Naive B cell (primary cell): ENCODE measurements around the gene DNAJB2. TPM values are rescaled to one million over a fixed set of nuclear protein-coding genes. Genes with fewer than 3 reads are reported as not detected.
A peak's percentile ranks its signal among the peaks of the same experiment; 100 is the strongest.
"Not testable (repeated sequence)": the region's sequence is repeated elsewhere in the genome, so short reads cannot be mapped to it uniquely, and the experiment has no call there.

Experiments
- ATAC-seq, 2 donors: fragments of 150-1000 bp; cut with Tn5 transposase; 2 replicates each; pipeline ENCODE4 v1.10.0; 2021; ENCODE audit warnings: low read depth in 2 of 2, mild to moderate bottlenecking in 2 of 2, moderate library complexity in 2 of 2
- DNase-seq: peaks from one replicate; pipeline ENCODE4 v3.0.0; 2022
- H3K27ac Mint-ChIP-seq, 6 donors: one replicate each; pipeline ENCODE4 v1.8.0; 2020 to 2022; ENCODE audit warnings: mild to moderate bottlenecking in 6 of 6, mixed read lengths in 6 of 6, moderate library complexity in 5 of 6, inconsistent platforms in 2 of 6
- H3K27me3 Mint-ChIP-seq, 3 donors: one replicate each; pipeline ENCODE4 v1.8.0; 2021 to 2022; ENCODE audit warnings: mixed read lengths in 3 of 3, mild to moderate bottlenecking in 1 of 3
- H3K36me3 Mint-ChIP-seq, 2 donors: one replicate each; pipeline ENCODE4 v1.8.0; 2020 to 2022; ENCODE audit warnings: mixed read lengths in 2 of 2, inconsistent platforms in 1 of 2, mild to moderate bottlenecking in 1 of 2
- H3K4me1 Mint-ChIP-seq, 3 donors: one replicate each; pipeline ENCODE4 v1.8.0; 2020 to 2022; ENCODE audit warnings: mixed read lengths in 3 of 3, inconsistent platforms in 1 of 3, mild to moderate bottlenecking in 1 of 3, moderate library complexity in 1 of 3
- H3K4me3 Mint-ChIP-seq, 8 donors: one replicate each; pipeline ENCODE4 v1.8.0; 2020 to 2022; ENCODE audit warnings: mild to moderate bottlenecking in 8 of 8, mixed read lengths in 8 of 8, moderate library complexity in 8 of 8, inconsistent platforms in 2 of 8
- H3K9me3 Mint-ChIP-seq, 7 donors: one replicate each; pipeline ENCODE4 v1.8.0; 2020 to 2022; ENCODE audit warnings: mixed read lengths in 7 of 7, mild to moderate bottlenecking in 5 of 7, inconsistent platforms in 2 of 7, moderate library complexity in 1 of 7
- polyA plus RNA-seq, 6 donors: library from polyadenylated mRNA; unstranded; fragments of 300-500 nt; fragmentation: Illumina TruSeq; gene quantifications; one replicate each; pipeline ENCODE4 v1.2.3, GENCODE V29; 2021; ENCODE audit warnings: low read depth in 6 of 6

DNAJB2 gene
- polyA plus RNA-seq, 6 donors from 2014 or later, result 1.1 to 12.9 (median 8.8) TPM

- ATAC-seq, result no peak
- Mint-ChIP-seq H3K27me3 (no peaks in the 10 kb centered on the region), H3K36me3 (peaks cover 0 to 7% of the 10 kb centered on the region in 2 donors), H3K9me3 (no peaks in the 10 kb centered on the region), H3K27ac (peak overlapping the region in 5 of 6 donors; percentile 59 to 94 (median 93)), H3K4me3 (peak overlapping the region; percentile 78 to 95 (median 91)), H3K4me1 (peaks cover 57 to 84% (median 79%) of the 10 kb centered on the region in 3 donors)
- DNase-seq, result no peak
Measured at GRCh38 chr2:219250049-219250781, 29.0 kb upstream of the DNAJB2 start.

DNA sequence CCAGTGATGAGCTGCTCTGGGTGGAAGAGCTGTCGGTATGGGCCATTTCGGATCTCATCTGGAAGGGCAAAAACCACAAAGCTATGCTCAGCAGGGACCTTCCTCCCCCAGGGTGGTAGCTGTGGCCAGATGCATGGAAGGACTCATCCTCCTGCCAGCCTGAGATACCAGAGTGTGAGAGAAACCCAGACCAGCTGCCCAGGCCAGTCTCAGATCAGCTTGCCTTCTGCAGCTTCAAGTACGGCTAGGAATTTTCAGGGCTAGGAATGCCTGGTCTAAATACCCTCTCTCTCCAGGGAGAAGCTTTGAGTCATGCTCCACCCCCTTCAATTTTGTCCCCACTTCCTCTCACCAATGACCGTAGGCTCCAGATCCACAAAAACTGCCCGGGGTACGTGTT lies 27.5 kb upstream of the DNAJB2 start:
- Mint-ChIP-seq H3K27me3 (no peaks in the 10 kb centered on the region), H3K4me3 (peak overlapping the region; percentile 78 to 95 (median 90)), H3K4me1 (peaks cover 60 to 75% (median 74%) of the 10 kb centered on the region in 3 donors), H3K36me3 (peaks cover 0 to 7% of the 10 kb centered on the region in 2 donors), H3K27ac (peak overlapping the region in 4 of 6 donors; percentile 12 to 97 (median 84)), H3K9me3 (no peaks in the 10 kb centered on the region)
- ATAC-seq (no peak), DNase-seq (no peak)

GRCh38 chr2:219252084-219252483 lies 27.1 kb upstream of the DNAJB2 start:
- Mint-ChIP-seq H3K4me1 (peaks cover 60 to 71% (median 70%) of the 10 kb centered on the region in 3 donors), H3K9me3 (no peaks in the 10 kb centered on the region), H3K36me3 (peaks cover 0 to 7% of the 10 kb centered on the region in 2 donors), H3K27ac (peak overlapping the region in 4 of 6 donors; percentile 12 to 97 (median 84)), H3K4me3 (peak overlapping the region; percentile 78 to 95 (median 90)), H3K27me3 (no peaks in the 10 kb centered on the region)
- DNase-seq, result no peak
- ATAC-seq, result no peak

DNA sequence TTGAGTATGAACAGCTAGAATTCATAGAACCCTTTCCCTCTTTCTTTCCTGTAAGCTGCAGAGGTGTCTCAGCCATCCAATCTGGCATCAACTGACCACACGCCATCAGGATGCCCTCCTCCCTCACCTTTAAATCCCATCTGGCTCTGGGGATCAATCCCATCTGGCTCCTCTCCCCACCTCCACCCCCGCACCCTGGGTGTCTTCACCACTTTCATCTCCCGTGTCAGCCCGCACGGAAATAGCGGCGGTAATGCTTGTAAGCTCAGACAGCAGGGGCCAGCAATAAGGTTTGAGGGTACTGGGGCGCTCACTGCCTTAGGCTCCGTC lies 26.6 kb upstream of the DNAJB2 start:
- no peak for ATAC-seq
- Mint-ChIP-seq H3K27ac (peak overlapping the region; percentile 74 to 97 (median 88)), H3K27me3 (no peaks in the 10 kb centered on the region), H3K4me1 (peaks cover 58 to 66% (median 66%) of the 10 kb centered on the region in 3 donors), H3K4me3 (peak overlapping the region; percentile 78 to 95 (median 90)), H3K9me3 (no peaks in the 10 kb centered on the region), H3K36me3 (peaks cover 0 to 7% of the 10 kb centered on the region in 2 donors)
- no peak for DNase-seq

GRCh38 chr2:219252900-219253752 lies 26.0 kb upstream of the DNAJB2 start, which contains the start of gene TUBA4B:
TUBA4B (plus strand) TSS chr2:219253243; CDS start chr2:219253408, 165 bp downstream.
- Mint-ChIP-seq H3K4me3 (peak within 1 kb of the TSS; percentile 78 to 95 (median 90)), H3K36me3 (peaks cover 0 to 7% of the 10 kb centered on the region in 2 donors), H3K27me3 (no peaks in the 10 kb centered on the region), H3K4me1 (peaks cover 52 to 60% (median 60%) of the 10 kb centered on the region in 3 donors), H3K27ac (peak within 1 kb of the TSS; percentile 85 to 97 (median 92)), H3K9me3 (no peaks in the 10 kb centered on the region)
- peak; percentile 50 for DNase-seq
- peak; percentile 27 to 32 for ATAC-seq

DNA sequence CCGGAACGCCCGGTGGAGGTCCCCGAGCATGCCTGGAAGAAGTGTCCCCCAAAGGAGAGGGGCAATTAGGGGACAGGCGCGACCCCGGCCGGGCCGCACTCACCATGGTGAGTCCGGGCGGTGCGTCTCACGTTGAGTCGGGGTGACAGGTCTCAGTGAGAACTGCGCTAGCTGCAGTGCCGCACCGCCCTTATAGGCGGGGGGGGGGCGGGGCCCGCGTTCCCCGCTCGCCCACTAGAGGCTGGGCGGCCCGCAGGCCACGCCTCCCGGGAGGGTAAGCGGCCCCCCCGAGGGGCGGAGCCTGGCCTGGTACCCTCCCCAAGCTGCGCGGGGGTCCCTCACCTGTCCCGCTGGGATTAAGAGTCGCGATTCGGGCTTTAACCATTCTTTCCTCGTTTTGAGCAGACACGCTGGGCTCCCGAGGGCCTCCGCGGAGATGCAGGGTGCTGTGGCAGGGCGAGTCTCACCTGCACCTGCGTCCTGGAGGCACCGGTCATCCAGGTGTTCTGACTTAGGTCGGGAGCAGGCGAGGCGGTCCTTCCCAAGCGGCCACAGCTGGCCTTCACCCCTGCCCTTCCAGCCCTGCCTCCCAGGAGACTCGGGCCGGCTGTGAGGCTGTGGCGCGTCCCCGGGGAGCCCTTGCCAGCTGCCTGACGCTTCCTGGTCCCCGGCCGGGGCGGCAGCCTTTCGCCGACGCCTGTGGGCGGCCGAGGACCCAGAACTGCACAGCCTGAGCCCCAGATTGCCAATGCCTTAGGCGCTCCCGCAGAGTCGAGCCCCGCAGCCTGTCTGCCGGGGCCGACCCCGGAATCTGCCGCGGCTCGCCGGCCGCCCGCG lies 25.2 kb upstream of the DNAJB2 start, which contains the start of gene TUBA4A:
Gene TUBA4A (minus strand): TSS at position 166 of the 837 bp plus-strand sequence. CDS start 60 bp downstream, at position 106.
- Mint-ChIP-seq H3K36me3 (peaks cover 0 to 7% of the 10 kb centered on the region in 2 donors), H3K4me1 (peaks cover 43 to 52% (median 51%) of the 10 kb centered on the region in 3 donors), H3K27me3 (no peaks in the 10 kb centered on the region), H3K4me3 (peak within 1 kb of the TSS; percentile 78 to 95 (median 90)), H3K27ac (peak within 1 kb of the TSS; percentile 85 to 97 (median 94)), H3K9me3 (no peaks in the 10 kb centered on the region)
- DNase-seq (peak; percentile 88), ATAC-seq (peak; percentile 78 to 79)

DNA sequence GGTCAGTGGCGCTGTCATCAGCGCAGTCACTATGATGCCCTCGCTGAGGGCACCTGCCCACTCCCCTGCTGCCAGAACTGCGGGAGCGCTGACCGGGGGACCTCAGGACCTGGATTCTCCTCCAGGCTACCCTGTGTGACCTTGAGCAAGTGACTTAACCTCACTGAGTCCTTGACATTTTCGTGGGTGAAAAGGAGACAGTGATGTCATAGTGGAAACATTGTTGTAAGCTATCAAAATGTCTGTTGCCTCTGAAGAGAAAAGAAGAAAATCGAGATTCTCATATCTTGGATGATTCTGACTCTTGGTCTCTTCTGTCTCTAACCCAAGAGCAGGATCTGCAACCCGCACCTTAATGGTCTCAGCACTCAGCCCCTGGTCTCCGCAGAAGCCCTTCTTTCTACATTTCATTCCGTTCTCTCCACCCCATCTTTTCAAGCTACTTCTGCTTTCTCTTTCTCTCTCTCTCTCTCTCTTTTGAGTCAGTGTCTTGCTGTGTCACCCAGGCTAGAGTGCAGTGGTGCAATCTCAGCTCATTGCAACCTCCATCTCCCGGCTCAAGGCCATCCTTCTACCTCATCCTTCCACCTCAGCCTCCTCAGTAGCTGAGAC lies 24.5 kb upstream of the DNAJB2 start:
- Mint-ChIP-seq H3K27ac (peak overlapping the region; percentile 85 to 97 (median 91)), H3K9me3 (no peaks in the 10 kb centered on the region), H3K36me3 (peaks cover 0 to 7% of the 10 kb centered on the region in 2 donors), H3K27me3 (no peaks in the 10 kb centered on the region), H3K4me1 (peaks cover 36 to 45% (median 44%) of the 10 kb centered on the region in 3 donors), H3K4me3 (peak overlapping the region; percentile 78 to 95 (median 90))
- peak; percentile 67 for DNase-seq
- ATAC-seq, result peak; percentile 47

- H3K4me3 Mint-ChIP-seq, H3K9me3 Mint-ChIP-seq, H3K27me3 Mint-ChIP-seq, ATAC-seq, DNase-seq, H3K27ac Mint-ChIP-seq, H3K36me3 Mint-ChIP-seq: not testable (repeated sequence)
- peaks cover 7 to 12% (median 8%) of the 10 kb centered on the region in 3 donors for H3K4me1 Mint-ChIP-seq
Measured at GRCh38 chr2:219258942-219259341, 20.2 kb upstream of the DNAJB2 start.

GRCh38 chr2:219261024-219261855 lies 17.9 kb upstream of the DNAJB2 start:
- H3K27me3 Mint-ChIP-seq, result peaks cover 0 to 5% (median 0%) of the 10 kb centered on the region in 3 donors
- H3K4me3 Mint-ChIP-seq, result peak overlapping the region in 1 of 8 donors; percentile 43
- no peaks in the 10 kb centered on the region for H3K36me3 Mint-ChIP-seq
- DNase-seq (no peak), ATAC-seq (no peak)
- H3K9me3 Mint-ChIP-seq, result peaks cover 0 to 1% (median 0%) of the 10 kb centered on the region in 7 donors
- H3K27ac Mint-ChIP-seq, result no peak overlapping the region
- no peaks in the 10 kb centered on the region for H3K4me1 Mint-ChIP-seq

DNA sequence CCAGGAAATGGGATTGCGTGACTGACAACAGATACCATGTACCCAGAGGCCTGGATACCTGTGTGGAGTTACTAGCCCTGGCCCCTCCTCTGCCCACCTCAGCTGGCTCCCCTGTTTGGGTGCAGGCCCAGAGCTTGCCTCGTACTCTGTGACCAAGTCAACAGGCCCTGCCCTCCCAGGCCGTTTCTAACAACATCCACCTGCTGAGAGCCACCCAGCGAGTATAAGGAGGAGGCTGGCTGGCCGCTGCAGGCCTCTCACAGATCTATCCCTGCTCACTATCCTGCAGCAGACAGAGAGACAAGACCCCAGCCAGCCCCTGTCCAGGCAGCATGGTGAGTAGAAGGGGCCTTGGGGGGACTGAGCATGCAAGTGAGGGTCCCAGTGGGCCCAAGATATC lies 12.9 kb upstream of the DNAJB2 start:
- Mint-ChIP-seq H3K27ac (no peak overlapping the region), H3K4me3 (no peak overlapping the region), H3K36me3 (no peaks in the 10 kb centered on the region), H3K4me1 (no peaks in the 10 kb centered on the region), H3K27me3 (peaks cover 0 to 5% (median 0%) of the 10 kb centered on the region in 3 donors), H3K9me3 (no peaks in the 10 kb centered on the region)
- DNase-seq, result no peak
- ATAC-seq, result no peak

DNA sequence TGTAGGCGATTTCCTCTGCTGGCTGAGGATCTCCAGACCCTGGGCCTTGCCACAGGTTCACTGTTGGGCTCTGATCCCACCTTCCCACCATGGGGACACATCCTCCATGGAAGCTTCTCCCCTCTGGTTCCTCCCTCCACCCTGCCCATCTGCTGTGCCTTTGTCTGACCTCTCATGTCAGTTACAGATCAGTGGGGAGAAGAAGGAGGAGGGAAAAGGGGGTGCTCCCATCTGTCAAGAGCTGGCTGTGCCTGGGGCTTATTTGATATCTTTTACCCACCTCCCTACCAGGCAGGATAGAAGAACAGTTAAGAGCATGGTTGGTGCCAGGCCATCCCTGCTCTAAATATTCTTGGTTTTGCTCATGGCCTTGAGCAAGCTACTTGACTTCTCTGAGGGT lies 12.3 kb upstream of the DNAJB2 start:
- Mint-ChIP-seq H3K4me3 (no peak overlapping the region), H3K9me3 (no peaks in the 10 kb centered on the region), H3K27me3 (peaks cover 0 to 2% (median 0%) of the 10 kb centered on the region in 3 donors), H3K4me1 (no peaks in the 10 kb centered on the region), H3K27ac (no peak overlapping the region), H3K36me3 (no peaks in the 10 kb centered on the region)
- ATAC-seq, result no peak
- DNase-seq, result no peak

DNA sequence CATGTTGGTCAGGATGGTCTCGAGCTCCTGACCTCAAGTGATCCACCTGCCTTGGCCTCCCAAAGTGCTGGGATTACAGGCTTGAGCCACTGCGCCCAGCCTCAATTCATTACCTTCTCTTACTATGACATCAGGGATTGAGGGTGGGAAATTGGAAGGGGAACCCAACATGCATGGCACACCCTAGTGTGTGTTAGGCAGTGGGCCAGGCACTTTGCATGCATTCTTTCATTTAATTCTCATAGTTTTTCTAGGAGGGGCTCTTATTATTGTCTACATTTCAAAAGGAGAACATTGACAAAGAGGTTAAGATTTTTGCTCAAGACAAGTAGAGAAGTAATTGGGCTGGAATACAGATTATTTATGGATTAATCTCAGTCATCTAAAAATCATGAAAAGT lies 10.9 kb upstream of the DNAJB2 start:
- Mint-ChIP-seq H3K4me3 (no peak overlapping the region), H3K27ac (no peak overlapping the region), H3K9me3 (no peaks in the 10 kb centered on the region), H3K27me3 (no peaks in the 10 kb centered on the region), H3K4me1 (no peaks in the 10 kb centered on the region), H3K36me3 (no peaks in the 10 kb centered on the region)
- ATAC-seq, result no peak
- no peak for DNase-seq
